DND-41 (cell line): Measurements from ENCODE around the gene NANOS3.
A peak's percentile ranks its signal among the peaks of the same experiment; 100 is the strongest.

Experiments
- ATAC-seq: fragments of 200-7000 bp; cut with Tn5 transposase; 3 replicates; pipeline ENCODE4 v1.9.1; 2021; ENCODE audit warnings: low read depth; ENCODE audit not compliant: insufficient read depth
- DNase-seq: peaks from one replicate; pipeline ENCODE4 v3.0.0-alpha.2; 2020
- H2AFZ ChIP-seq: 2 replicates; pipeline ENCODE4 v1.6.0; 2012; ENCODE audit warnings: low read depth, low read length
- H3K27ac ChIP-seq: 2 replicates; pipeline ENCODE4 v1.5.1; 2012; ENCODE audit warnings: low read length, inconsistent platforms
- H3K27me3 ChIP-seq: fragments of 200-600 bp; sonication (generic); 2 replicates; pipeline ENCODE4 v1.6.0; 2012; ENCODE audit warnings: low read length, mild to moderate bottlenecking, inconsistent platforms; ENCODE audit not compliant: insufficient read depth, poor library complexity
- H3K36me3 ChIP-seq: 2 replicates; pipeline ENCODE4 v1.5.1; 2012; ENCODE audit warnings: low read length, inconsistent platforms; ENCODE audit not compliant: insufficient read depth
- H3K4me1 ChIP-seq: 2 replicates; pipeline ENCODE4 v1.5.1; 2012; ENCODE audit warnings: mild to moderate bottlenecking, low read length; ENCODE audit not compliant: insufficient read depth
- H3K4me2 ChIP-seq: 2 replicates; pipeline ENCODE4 v1.6.0; 2012; ENCODE audit warnings: mild to moderate bottlenecking, moderate library complexity, low read length, inconsistent platforms; ENCODE audit not compliant: insufficient read depth
- H3K4me3 ChIP-seq, 2 experiments: fragments of 200-600 bp in 1 of 2; shearing (Covaris generic) in 1 of 2; 2 replicates each; pipeline ENCODE4 v1.5.1; 2012 to 2016; ENCODE audit warnings: inconsistent platforms in 2 of 2, low read length in 2 of 2, mild to moderate bottlenecking in 2 of 2, low read depth in 1 of 2, moderate library complexity in 1 of 2
- H3K79me2 ChIP-seq: 2 replicates; pipeline ENCODE4 v1.6.0; 2012; ENCODE audit warnings: low read length, inconsistent platforms; ENCODE audit not compliant: insufficient read depth
- H3K9ac ChIP-seq: 2 replicates; pipeline ENCODE4 v1.6.0; 2012; ENCODE audit warnings: low read depth, mild to moderate bottlenecking, inconsistent platforms, low read length, moderate library complexity
- H3K9me3 ChIP-seq: 2 replicates; pipeline ENCODE4 v1.5.1; 2012; ENCODE audit warnings: low read length, moderate library complexity, mild to moderate bottlenecking, inconsistent platforms; ENCODE audit not compliant: insufficient read depth, severe bottlenecking
- H4K20me1 ChIP-seq: 2 replicates; pipeline ENCODE4 v1.6.0; 2012; ENCODE audit warnings: low read length; ENCODE audit not compliant: insufficient read depth
- EZH2 ChIP-seq: IDR thresholded peaks from 3 replicates; pipeline ENCODE4 v1.6.1; 2012; ENCODE audit warnings: borderline replicate concordance, low read depth, mild to moderate bottlenecking, moderate library complexity, low read length, inconsistent platforms; ENCODE audit not compliant: severe bottlenecking
- TF ChIP-seq, protein P1 (sequence below): IDR thresholded peaks from 2 replicates; pipeline ENCODE4 v1.5.1; 2012; ENCODE audit warnings: borderline replicate concordance, low read length, moderate library complexity, mild to moderate bottlenecking; ENCODE audit not compliant: poor library complexity, severe bottlenecking; ENCODE audit errors: extremely low read depth

Gene NANOS3

DNA sequence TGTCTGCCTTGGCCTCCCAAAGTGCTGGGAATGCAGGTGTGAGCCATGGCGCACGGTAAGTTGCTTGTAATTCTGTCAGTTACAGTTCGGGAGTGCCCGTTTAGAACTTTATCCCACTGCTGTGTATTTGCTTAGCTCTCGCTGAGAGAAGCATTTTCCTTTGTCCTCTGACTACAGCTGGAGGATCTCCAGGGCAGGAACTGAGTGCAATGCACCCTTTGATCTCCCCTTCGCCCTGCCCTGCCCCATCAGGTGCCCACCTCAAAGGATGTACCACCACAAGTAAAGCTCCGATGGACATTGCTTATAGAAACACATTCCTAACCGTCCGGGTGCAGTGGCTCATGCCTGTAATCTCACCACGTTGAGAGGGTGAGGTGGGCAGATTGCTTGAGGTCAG, 22.5 kb downstream of the NANOS3 start:
- no peaks in the 10 kb centered on the region for H4K20me1 ChIP-seq
- H3K9ac ChIP-seq = no peak overlapping the region
- H3K27ac ChIP-seq = peak overlapping the region; percentile 9; the same call in 1 of the 2 replicates
- ATAC-seq (peak; percentile 27; the same call in 1 of the 3 replicates), DNase-seq (peak; percentile 30)
- peaks cover 47% of the 10 kb centered on the region for H3K4me1 ChIP-seq
- H2AFZ ChIP-seq = no peak overlapping the region
- no peaks in the 10 kb centered on the region for H3K27me3 ChIP-seq
- H3K36me3 ChIP-seq = peaks cover 22% of the 10 kb centered on the region
- H3K79me2 ChIP-seq = peaks cover 13% of the 10 kb centered on the region; the same call in 1 of the 2 replicates
- no peaks in the 10 kb centered on the region for H3K9me3 ChIP-seq
- H3K4me2 ChIP-seq = 0 out of 2 replicates have a peak overlapping the region, but pooled peaks have one; percentile 0
- H3K4me3 ChIP-seq = no peak overlapping the region
- TF ChIP-seq EZH2 = no peak
- TF ChIP-seq, protein P1, sequence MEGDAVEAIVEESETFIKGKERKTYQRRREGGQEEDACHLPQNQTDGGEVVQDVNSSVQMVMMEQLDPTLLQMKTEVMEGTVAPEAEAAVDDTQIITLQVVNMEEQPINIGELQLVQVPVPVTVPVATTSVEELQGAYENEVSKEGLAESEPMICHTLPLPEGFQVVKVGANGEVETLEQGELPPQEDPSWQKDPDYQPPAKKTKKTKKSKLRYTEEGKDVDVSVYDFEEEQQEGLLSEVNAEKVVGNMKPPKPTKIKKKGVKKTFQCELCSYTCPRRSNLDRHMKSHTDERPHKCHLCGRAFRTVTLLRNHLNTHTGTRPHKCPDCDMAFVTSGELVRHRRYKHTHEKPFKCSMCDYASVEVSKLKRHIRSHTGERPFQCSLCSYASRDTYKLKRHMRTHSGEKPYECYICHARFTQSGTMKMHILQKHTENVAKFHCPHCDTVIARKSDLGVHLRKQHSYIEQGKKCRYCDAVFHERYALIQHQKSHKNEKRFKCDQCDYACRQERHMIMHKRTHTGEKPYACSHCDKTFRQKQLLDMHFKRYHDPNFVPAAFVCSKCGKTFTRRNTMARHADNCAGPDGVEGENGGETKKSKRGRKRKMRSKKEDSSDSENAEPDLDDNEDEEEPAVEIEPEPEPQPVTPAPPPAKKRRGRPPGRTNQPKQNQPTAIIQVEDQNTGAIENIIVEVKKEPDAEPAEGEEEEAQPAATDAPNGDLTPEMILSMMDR = no peak

DNA sequence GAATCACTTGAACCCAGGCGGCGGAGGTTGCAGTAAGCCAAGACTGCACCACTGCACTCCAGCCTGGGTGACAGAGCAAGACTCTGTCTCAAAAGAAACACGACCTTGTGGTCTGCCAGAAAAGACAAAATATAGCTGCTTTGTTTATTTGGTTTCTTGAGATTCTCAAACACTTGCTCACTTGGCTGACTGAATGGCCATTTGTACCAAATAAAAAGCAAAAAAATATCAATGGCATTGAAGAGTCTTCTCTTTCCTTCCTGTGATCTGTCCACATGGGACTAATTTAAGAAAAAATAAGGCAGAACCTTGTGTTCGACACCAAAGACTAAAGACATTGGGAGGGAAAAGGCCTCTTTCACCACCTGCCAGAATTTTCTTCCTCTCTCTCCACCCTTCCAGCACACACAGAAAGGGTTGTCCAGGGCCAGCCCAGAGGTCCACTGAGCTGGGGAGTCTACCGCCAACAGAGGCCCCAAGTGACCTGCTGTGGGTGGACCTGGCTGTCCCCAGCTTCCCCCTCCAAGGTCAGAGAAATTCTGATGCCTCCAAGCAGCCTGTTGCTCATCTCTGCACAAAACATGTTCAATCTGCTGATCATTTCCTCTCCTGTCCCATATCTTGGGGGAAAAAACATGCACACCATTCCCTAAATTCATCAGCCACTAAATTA, 23.1 kb downstream of the NANOS3 start:
- Histone ChIP-seq H3K36me3 (peaks cover 16% of the 10 kb centered on the region), H3K4me3 (no peak overlapping the region), H3K79me2 (peaks cover 15% of the 10 kb centered on the region; the same call in 1 of the 2 replicates), H3K9ac (peak overlapping the region; percentile 20; the same call in 1 of the 2 replicates), H3K4me2 (peak overlapping the region; percentile 26; the same call in 1 of the 2 replicates), H3K9me3 (no peaks in the 10 kb centered on the region), H3K27ac (no peak overlapping the region; the same call in 1 of the 2 replicates), H4K20me1 (no peaks in the 10 kb centered on the region), H2AFZ (no peak overlapping the region), H3K4me1 (peaks cover 54% of the 10 kb centered on the region), H3K27me3 (no peaks in the 10 kb centered on the region)
- DNase-seq (no peak), ATAC-seq (no peak)
- TF ChIP-seq, protein P1 = no peak
- no peak for TF ChIP-seq EZH2

DNA sequence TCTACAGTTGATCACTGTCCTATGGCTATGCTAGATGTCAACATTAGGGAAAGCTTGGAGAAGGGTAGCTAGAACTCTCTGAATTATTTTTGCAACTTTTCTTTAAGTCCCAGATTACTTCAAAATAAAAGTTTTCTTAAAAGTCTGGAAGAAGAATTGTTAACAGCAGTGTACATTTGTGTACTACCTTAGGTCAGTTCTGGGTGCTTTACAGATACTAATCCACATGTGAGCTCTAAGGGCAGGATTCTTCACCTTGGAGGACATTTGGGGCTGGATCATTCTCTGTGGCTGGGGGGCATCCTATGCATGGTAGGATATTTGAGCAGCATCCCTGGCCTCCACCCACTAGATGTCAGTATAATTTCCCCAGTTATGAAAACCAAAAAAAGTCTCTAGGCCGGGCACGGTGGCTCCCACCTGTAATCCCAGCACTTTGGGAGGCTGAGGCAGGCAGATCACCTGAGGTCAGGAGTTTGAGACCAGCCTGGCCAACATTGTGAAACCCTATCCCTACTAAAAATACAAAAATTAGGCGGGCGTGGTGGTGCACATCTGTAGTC, 26.1 kb downstream of the NANOS3 start:
- ATAC-seq (0 out of 3 replicates have a peak, but pooled peaks have one; percentile 16), DNase-seq (peak; percentile 59)
- no peaks in the 10 kb centered on the region for H3K9me3 ChIP-seq
- no peaks in the 10 kb centered on the region for H3K27me3 ChIP-seq
- no peak overlapping the region for H3K4me3 ChIP-seq
- H3K79me2 ChIP-seq = peaks cover 28% of the 10 kb centered on the region
- peak overlapping the region; percentile 91 for H3K4me2 ChIP-seq
- TF ChIP-seq, protein P1 = peak; percentile 74
- TF ChIP-seq EZH2 = no peak
- no peak overlapping the region for H3K9ac ChIP-seq
- H3K27ac ChIP-seq = peak overlapping the region; percentile 10; the same call in 1 of the 2 replicates
- no peak overlapping the region for H2AFZ ChIP-seq
- H3K4me1 ChIP-seq = peaks cover 78% of the 10 kb centered on the region
- H3K36me3 ChIP-seq = peaks cover 2% of the 10 kb centered on the region
- H4K20me1 ChIP-seq = no peaks in the 10 kb centered on the region
